H9 (cell line): ENCODE data around the gene LCE1E. TPM values are rescaled to one million over a fixed set of nuclear protein-coding genes. Genes with fewer than 3 reads are reported as not detected.

Experiments used
- DNase-seq: peaks from one replicate; pipeline ENCODE4 v3.0.0-alpha.2; 2017
- H2AFZ ChIP-seq: one replicate; pipeline ENCODE4 v1.6.1; 2013; ENCODE audit warnings: mild to moderate bottlenecking, low read length, control low read depth, moderate library complexity
- H2AK5ac ChIP-seq: 2 replicates; pipeline ENCODE4 v1.6.1; 2013; ENCODE audit warnings: low read length, control low read depth, mixed read lengths; ENCODE audit not compliant: insufficient read length
- H2BK120ac ChIP-seq: one replicate; pipeline ENCODE4 v1.6.1; 2013; ENCODE audit warnings: low read depth, mild to moderate bottlenecking, low read length, control low read depth, inconsistent platforms; ENCODE audit not compliant: poor library complexity, severe bottlenecking
- H2BK12ac ChIP-seq: 2 replicates; pipeline ENCODE4 v1.6.1; 2013; ENCODE audit warnings: low read length, control low read depth, mixed read lengths, low read depth; ENCODE audit not compliant: insufficient read length
- H2BK15ac ChIP-seq: 2 replicates; pipeline ENCODE4 v1.6.1; 2013; ENCODE audit warnings: low read depth, low read length, control low read depth
- H2BK20ac ChIP-seq: one replicate; pipeline ENCODE4 v1.6.1; 2013; ENCODE audit warnings: low read depth, mild to moderate bottlenecking, low read length, control low read depth, inconsistent platforms; ENCODE audit not compliant: poor library complexity, severe bottlenecking
- H2BK5ac ChIP-seq: 2 replicates; pipeline ENCODE4 v1.6.1; 2013; ENCODE audit warnings: low read length, control low read depth, mixed read lengths; ENCODE audit not compliant: insufficient read length
- H3K14ac ChIP-seq: 2 replicates; pipeline ENCODE4 v1.6.1; 2013; ENCODE audit warnings: low read length, control low read depth; ENCODE audit not compliant: insufficient read depth
- H3K18ac ChIP-seq: 2 replicates; pipeline ENCODE4 v1.6.1; 2013; ENCODE audit warnings: low read depth, mild to moderate bottlenecking, mixed read lengths, low read length, control low read depth; ENCODE audit not compliant: insufficient read length
- H3K23ac ChIP-seq: 2 replicates; pipeline ENCODE4 v1.6.1; 2013; ENCODE audit warnings: low read length, control low read depth, mixed read lengths, low read depth; ENCODE audit not compliant: insufficient read length
- H3K23me2 ChIP-seq: 2 replicates; pipeline ENCODE4 v1.6.1; 2013; ENCODE audit warnings: low read depth, mild to moderate bottlenecking, mixed read lengths, low read length, control low read depth; ENCODE audit not compliant: insufficient read length, poor library complexity, severe bottlenecking
- H3K27ac ChIP-seq: 2 replicates; pipeline ENCODE4 v1.5.1; 2013; ENCODE audit warnings: low read length, control low read depth, mixed read lengths, low read depth; ENCODE audit not compliant: insufficient read length
- H3K27me3 ChIP-seq: 2 replicates; pipeline ENCODE4 v1.6.1; 2013; ENCODE audit warnings: low read length, control low read depth, inconsistent platforms; ENCODE audit not compliant: insufficient read depth
- H3K4ac ChIP-seq: 2 replicates; pipeline ENCODE4 v1.6.1; 2013; ENCODE audit warnings: low read depth, mild to moderate bottlenecking, control low read depth, inconsistent platforms, low read length, moderate library complexity
- H3K4me1 ChIP-seq: 2 replicates; pipeline ENCODE4 v1.6.1; 2013; ENCODE audit warnings: low read length, control low read depth, inconsistent platforms; ENCODE audit not compliant: insufficient read depth
- H3K4me2 ChIP-seq: 2 replicates; pipeline ENCODE4 v1.6.1; 2013; ENCODE audit warnings: low read length, control low read depth, mixed read lengths; ENCODE audit not compliant: insufficient read length, insufficient read depth
- H3K56ac ChIP-seq: 2 replicates; pipeline ENCODE4 v1.6.1; 2013; ENCODE audit warnings: low read depth, mild to moderate bottlenecking, mixed read lengths, low read length, control low read depth; ENCODE audit not compliant: insufficient read length
- H3K79me1 ChIP-seq: 2 replicates; pipeline ENCODE4 v1.6.1; 2013; ENCODE audit warnings: low read depth, mild to moderate bottlenecking, moderate library complexity, low read length, control low read depth, inconsistent platforms; ENCODE audit not compliant: insufficient read depth, poor library complexity, severe bottlenecking
- H3K79me2 ChIP-seq: 2 replicates; pipeline ENCODE4 v1.6.1; 2013; ENCODE audit warnings: low read length, control low read depth, inconsistent platforms; ENCODE audit not compliant: insufficient read depth
- H3K9ac ChIP-seq: 2 replicates; pipeline ENCODE4 v1.6.1; 2013; ENCODE audit warnings: low read length, control low read depth, mixed read lengths; ENCODE audit not compliant: insufficient read length; ENCODE audit errors: extremely low read depth
- H3K9me3 ChIP-seq: one replicate; pipeline ENCODE4 v1.6.1; 2013; ENCODE audit warnings: low read depth, low read length, inconsistent platforms; ENCODE audit not compliant: control insufficient read depth
- H3T11ph ChIP-seq: one replicate; pipeline ENCODE4 v1.6.1; 2013; ENCODE audit warnings: mild to moderate bottlenecking, low read length, control low read depth, inconsistent platforms
- H4K20me1 ChIP-seq: one replicate; pipeline ENCODE4 v1.6.1; 2013; ENCODE audit not compliant: control insufficient read depth, insufficient read length, insufficient read depth
- H4K5ac ChIP-seq: 2 replicates; pipeline ENCODE4 v1.6.1; 2013; ENCODE audit warnings: low read depth, mild to moderate bottlenecking, mixed read lengths, low read length, control low read depth; ENCODE audit not compliant: insufficient read length
- H4K8ac ChIP-seq: replicated peaks from 2 replicates; pipeline ENCODE4 v1.6.1; 2013; ENCODE audit warnings: low read length, control low read depth, mixed read lengths, low read depth; ENCODE audit not compliant: insufficient read length
- H4K91ac ChIP-seq: 2 replicates; pipeline ENCODE4 v1.6.1; 2013; ENCODE audit warnings: low read depth, mild to moderate bottlenecking, moderate library complexity, mixed read lengths, low read length, control low read depth; ENCODE audit not compliant: insufficient read length
- H3K27ac Mint-ChIP-seq, 3 experiments: 2 replicates in 2 of 3; 3 replicates in 1 of 3; pipeline ENCODE4 v1.8.0; 2020 to 2021; ENCODE audit warnings: mixed read lengths in 3 of 3, mild to moderate bottlenecking in 1 of 3, moderate library complexity in 1 of 3
- H3K27me3 Mint-ChIP-seq: 2 replicates; pipeline ENCODE4 v1.8.0; 2021; ENCODE audit warnings: low read depth, mild to moderate bottlenecking, moderate library complexity, mixed read lengths
- H3K36me3 Mint-ChIP-seq, 3 experiments: 2 replicates in 2 of 3; 3 replicates in 1 of 3; pipeline ENCODE4 v1.8.0; 2020 to 2021; ENCODE audit warnings: low read depth in 3 of 3, mixed read lengths in 3 of 3; ENCODE audit not compliant: insufficient read depth in 1 of 3
- H3K4me1 Mint-ChIP-seq, 2 experiments: 2 replicates each; pipeline ENCODE4 v1.8.0; 2020; ENCODE audit warnings: mixed read lengths in 2 of 2
- H3K4me3 Mint-ChIP-seq, 2 experiments: 2 replicates in 1 of 2; 3 replicates in 1 of 2; pipeline ENCODE4 v1.8.0; 2020 to 2021; ENCODE audit warnings: mild to moderate bottlenecking in 2 of 2, mixed read lengths in 2 of 2, moderate library complexity in 1 of 2
- H3K9me3 Mint-ChIP-seq, 2 experiments: 2 replicates in 1 of 2; 3 replicates in 1 of 2; pipeline ENCODE4 v1.8.0; 2020; ENCODE audit warnings: mild to moderate bottlenecking in 2 of 2, mixed read lengths in 2 of 2, moderate library complexity in 1 of 2
- WGBS: extraction: QIAGEN DNeasy Blood & Tissue Kit; methylation state at CpG from one replicate; pipeline ENCODE4 v1.1.7; 2013; ENCODE audit warnings: missing lambda C conversion rate, low lambda C conversion rate, mixed read lengths; ENCODE audit not compliant: insufficient read length; ENCODE audit errors: extremely low coverage; 5-methylcytosine and 5-hydroxymethylcytosine counted together
- total RNA-seq: library from RNA; stranded (reverse); gene quantifications from 2 replicates; pipeline ENCODE4 v1.2.1, GENCODE V29; 2021
- TF ChIP-seq, protein P1 (sequence below): fragments of 200-600 bp; sonication (generic); conservative IDR thresholded peaks from 3 replicates; pipeline ENCODE4 v1.8.0; 2021; ENCODE audit warnings: antibody characterized with exemption, mild to moderate bottlenecking

LCE1E gene
- total RNA-seq, 1 experiment from 2014 or later = not detected

DNA sequence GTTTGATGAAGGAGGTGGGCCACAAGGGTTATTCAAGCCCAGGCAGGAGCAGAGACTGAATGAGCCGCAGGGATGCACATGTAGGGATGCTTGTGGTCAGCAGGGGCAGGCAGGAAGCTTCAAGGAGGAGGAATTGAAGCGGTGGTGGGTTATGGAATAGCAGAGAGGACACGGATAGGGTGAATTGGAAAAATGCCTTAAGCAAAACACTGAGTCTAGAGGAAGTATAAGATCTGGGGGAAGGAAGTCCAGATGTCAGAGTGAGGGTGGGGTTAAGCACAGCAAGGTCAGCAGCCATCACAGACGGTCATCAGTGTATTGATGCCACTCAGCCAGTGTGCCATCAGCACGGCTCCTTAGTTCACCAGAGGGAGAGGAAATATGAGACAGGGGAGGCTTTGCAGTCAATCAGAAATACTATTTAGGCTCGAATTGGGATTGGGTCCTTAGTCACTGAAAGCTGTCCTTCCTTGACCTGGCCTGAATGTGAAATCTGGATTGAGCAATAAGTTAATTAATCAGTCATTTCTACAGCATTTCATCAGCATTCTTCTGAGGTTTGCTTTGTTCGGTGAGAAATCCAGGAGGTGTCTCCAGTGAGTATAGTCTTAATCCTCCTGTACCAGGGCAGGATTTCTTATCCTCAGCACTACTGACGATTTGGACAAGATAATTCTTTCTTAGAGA is 17.1 kb upstream of the LCE1E start:
- no peaks in the 10 kb centered on the region for H3K23me2 ChIP-seq
- no peak overlapping the region for H2AFZ ChIP-seq
- Mint-ChIP-seq H3K27ac (no peak overlapping the region), H3K36me3 (peaks cover 8 to 21% (median 13%) of the 10 kb centered on the region in 3 experiments; a peak in 6 of 7 replicates), H3K4me3 (no peak overlapping the region), H3K4me1 (no peaks in the 10 kb centered on the region), H3K9me3 (peaks cover 88 to 92% of the 10 kb centered on the region in 2 experiments), H3K27me3 (no peaks in the 10 kb centered on the region; the same call in 1 of the 2 replicates)
- no peak overlapping the region for H2BK12ac ChIP-seq
- no peak for DNase-seq
- H3K18ac ChIP-seq = no peak overlapping the region
- H3K23ac ChIP-seq = no peak overlapping the region
- no peaks in the 10 kb centered on the region for H3K79me1 ChIP-seq
- H2BK15ac ChIP-seq = no peak overlapping the region
- H3K9me3 ChIP-seq = peaks cover 78% of the 10 kb centered on the region
- no peak overlapping the region for H3K56ac ChIP-seq
- no peak overlapping the region for H3T11ph ChIP-seq
- no peak overlapping the region for H2BK5ac ChIP-seq
- H2AK5ac ChIP-seq = no peak overlapping the region
- no peak overlapping the region for H3K27ac ChIP-seq
- H2BK120ac ChIP-seq = no peak overlapping the region
- H4K91ac ChIP-seq = no peak overlapping the region
- H4K5ac ChIP-seq = no peak overlapping the region
- no peak overlapping the region for H4K8ac ChIP-seq
- no CpG with 5 or more reads among the region's 8 CpGs for WGBS
- no peaks in the 10 kb centered on the region for H3K4me1 ChIP-seq
- TF ChIP-seq, protein P1, sequence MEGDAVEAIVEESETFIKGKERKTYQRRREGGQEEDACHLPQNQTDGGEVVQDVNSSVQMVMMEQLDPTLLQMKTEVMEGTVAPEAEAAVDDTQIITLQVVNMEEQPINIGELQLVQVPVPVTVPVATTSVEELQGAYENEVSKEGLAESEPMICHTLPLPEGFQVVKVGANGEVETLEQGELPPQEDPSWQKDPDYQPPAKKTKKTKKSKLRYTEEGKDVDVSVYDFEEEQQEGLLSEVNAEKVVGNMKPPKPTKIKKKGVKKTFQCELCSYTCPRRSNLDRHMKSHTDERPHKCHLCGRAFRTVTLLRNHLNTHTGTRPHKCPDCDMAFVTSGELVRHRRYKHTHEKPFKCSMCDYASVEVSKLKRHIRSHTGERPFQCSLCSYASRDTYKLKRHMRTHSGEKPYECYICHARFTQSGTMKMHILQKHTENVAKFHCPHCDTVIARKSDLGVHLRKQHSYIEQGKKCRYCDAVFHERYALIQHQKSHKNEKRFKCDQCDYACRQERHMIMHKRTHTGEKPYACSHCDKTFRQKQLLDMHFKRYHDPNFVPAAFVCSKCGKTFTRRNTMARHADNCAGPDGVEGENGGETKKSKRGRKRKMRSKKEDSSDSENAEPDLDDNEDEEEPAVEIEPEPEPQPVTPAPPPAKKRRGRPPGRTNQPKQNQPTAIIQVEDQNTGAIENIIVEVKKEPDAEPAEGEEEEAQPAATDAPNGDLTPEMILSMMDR = no peak
- H2BK20ac ChIP-seq = no peak overlapping the region
- H3K27me3 ChIP-seq = no peaks in the 10 kb centered on the region
- no peaks in the 10 kb centered on the region for H3K79me2 ChIP-seq
- H3K4ac ChIP-seq = no peak overlapping the region
- no peaks in the 10 kb centered on the region for H4K20me1 ChIP-seq
- H3K14ac ChIP-seq = no peak overlapping the region
- no peak overlapping the region for H3K4me2 ChIP-seq
- H3K9ac ChIP-seq = no peak overlapping the region
